ENCODE measurements around the gene HEG1. TPM values are rescaled to one million over a fixed set of nuclear protein-coding genes. Genes with fewer than 3 reads are reported as not detected.

HEG1 gene
- total RNA-seq, 1 experiment from 2014 or later = 21.6 TPM

DNA sequence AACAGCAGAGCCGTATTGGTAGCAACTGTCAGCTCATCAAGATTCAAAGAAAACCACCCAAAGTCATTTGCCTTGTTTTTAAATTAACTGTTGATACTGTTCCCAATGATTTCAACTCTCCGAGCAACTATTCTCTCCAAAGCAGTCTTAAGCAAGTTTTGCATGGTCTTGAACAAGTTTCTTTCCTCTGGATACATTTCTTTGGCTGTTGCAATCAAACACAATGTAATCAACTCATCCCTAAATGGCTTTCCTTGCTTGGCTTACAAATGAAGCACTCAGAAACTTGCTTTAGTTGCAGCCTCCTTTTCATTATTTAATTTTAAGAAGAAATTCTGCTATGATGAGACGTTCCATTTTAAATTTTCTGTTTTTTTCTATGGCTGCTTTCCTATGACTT lies 105.8 kb downstream of the HEG1 start:
- H3K27ac ChIP-seq = no peak overlapping the region
- no peak for DNase-seq (ENCODE audit: low read depth in 1 of 2, low spot score in 2 of 2)
- no peaks in the 10 kb centered on the region for H3K4me1 ChIP-seq (replicated peaks)
- H3K36me3 ChIP-seq = no peaks in the 10 kb centered on the region
- H3K4me3 ChIP-seq = no peak overlapping the region
- H3K27me3 ChIP-seq (replicated peaks) = no peaks in the 10 kb centered on the region
- H3K9me3 ChIP-seq (replicated peaks) = no peaks in the 10 kb centered on the region

DNA sequence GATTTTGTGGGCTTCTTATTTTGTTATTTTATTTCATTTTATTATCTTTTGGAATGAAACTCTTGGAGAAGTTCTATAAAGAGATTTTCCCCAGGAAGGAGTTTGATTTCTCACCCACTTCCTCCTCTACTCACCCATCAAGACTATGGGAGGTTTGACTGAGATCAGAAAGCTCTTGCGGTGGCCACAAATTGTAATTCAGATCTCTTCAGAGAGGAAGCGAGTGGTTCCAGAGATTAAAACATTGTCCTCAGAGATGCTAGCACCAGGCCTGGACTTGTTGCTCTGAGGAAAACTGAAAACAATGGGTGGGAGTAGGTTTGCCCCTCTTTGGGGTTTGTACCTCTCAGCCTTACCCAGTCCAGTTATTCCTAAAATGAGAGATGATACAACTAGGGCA lies 113.2 kb downstream of the HEG1 start:
- Histone ChIP-seq H3K27ac (no peak overlapping the region), H3K4me3 (no peak overlapping the region), H3K9me3 (replicated peaks) (no peaks in the 10 kb centered on the region), H3K36me3 (no peaks in the 10 kb centered on the region), H3K4me1 (replicated peaks) (no peaks in the 10 kb centered on the region), H3K27me3 (replicated peaks) (no peaks in the 10 kb centered on the region)
- no peak for DNase-seq (ENCODE audit: low read depth in 1 of 2, low spot score in 2 of 2)

DNA sequence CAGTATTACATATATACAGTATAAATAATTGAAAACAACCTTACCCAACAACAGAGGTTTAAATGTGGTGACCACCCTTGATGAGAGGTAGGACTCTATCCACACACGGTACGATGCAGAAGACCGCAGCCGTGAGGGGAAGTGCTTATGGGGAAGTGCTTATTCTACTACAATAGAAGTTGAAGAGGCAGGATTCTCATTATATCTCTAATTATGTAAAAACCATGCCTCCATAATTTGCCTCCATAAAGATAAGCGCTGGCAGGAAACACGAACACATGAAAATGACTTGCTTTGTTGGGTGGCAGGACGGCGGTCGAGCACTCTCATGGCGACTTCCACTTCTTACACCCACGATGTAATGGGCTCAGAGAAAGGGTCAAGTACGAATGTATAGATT lies 114.0 kb downstream of the HEG1 start:
- Histone ChIP-seq H3K9me3 (replicated peaks) (no peaks in the 10 kb centered on the region), H3K4me1 (replicated peaks) (no peaks in the 10 kb centered on the region), H3K36me3 (no peaks in the 10 kb centered on the region), H3K27me3 (replicated peaks) (no peaks in the 10 kb centered on the region), H3K4me3 (no peak overlapping the region), H3K27ac (no peak overlapping the region)
- no peak for DNase-seq (ENCODE audit: low read depth in 1 of 2, low spot score in 2 of 2)

DNA sequence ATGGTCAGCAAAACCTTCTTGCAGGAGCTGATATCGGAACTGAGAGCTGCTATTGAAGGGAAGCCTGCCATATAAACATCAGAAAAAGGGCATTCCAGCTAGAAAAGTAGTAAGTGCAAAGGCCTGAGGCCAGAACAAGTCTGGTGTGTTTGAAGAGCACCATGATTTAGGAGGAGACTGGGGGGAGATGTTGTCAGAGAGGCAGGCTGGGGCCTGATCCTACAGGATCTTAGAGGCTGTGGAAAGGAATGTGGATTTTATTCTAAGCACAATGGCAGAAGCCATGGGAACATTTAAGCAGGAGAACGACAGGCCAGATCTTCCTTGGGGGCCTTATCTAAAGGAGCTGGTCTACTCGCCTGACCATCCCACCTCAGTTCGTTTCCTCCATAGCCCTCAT lies 116.1 kb downstream of the HEG1 start:
- Histone ChIP-seq H3K36me3 (no peaks in the 10 kb centered on the region), H3K4me3 (no peak overlapping the region), H3K9me3 (replicated peaks) (no peaks in the 10 kb centered on the region), H3K27me3 (replicated peaks) (no peaks in the 10 kb centered on the region), H3K4me1 (replicated peaks) (no peaks in the 10 kb centered on the region), H3K27ac (no peak overlapping the region)
- no peak for DNase-seq (ENCODE audit: low read depth in 1 of 2, low spot score in 2 of 2)

DNA sequence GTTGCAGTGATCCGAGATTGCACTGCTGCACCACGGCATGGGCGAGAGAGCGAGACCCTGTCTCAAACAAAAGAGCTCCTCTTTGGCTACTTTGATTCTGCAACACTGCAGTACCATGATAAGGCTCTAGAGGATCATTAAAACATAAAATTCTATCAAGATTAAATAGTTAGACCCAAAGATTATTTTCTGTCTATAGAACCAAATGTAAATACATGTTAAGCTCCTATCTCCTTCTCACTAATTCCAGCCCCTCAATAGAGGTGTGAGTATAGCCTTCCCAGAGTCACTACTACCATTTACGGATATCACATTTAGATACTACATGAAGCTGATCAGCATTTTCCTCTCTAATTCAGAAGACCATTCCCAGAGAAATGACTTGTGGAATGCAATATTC lies 116.9 kb downstream of the HEG1 start:
- H3K4me3 ChIP-seq = no peak overlapping the region
- H3K36me3 ChIP-seq = no peaks in the 10 kb centered on the region
- no peaks in the 10 kb centered on the region for H3K9me3 ChIP-seq (replicated peaks)
- no peaks in the 10 kb centered on the region for H3K4me1 ChIP-seq (replicated peaks)
- DNase-seq (ENCODE audit: low read depth in 1 of 2, low spot score in 2 of 2) = no peak
- no peaks in the 10 kb centered on the region for H3K27me3 ChIP-seq (replicated peaks)
- no peak overlapping the region for H3K27ac ChIP-seq

DNA sequence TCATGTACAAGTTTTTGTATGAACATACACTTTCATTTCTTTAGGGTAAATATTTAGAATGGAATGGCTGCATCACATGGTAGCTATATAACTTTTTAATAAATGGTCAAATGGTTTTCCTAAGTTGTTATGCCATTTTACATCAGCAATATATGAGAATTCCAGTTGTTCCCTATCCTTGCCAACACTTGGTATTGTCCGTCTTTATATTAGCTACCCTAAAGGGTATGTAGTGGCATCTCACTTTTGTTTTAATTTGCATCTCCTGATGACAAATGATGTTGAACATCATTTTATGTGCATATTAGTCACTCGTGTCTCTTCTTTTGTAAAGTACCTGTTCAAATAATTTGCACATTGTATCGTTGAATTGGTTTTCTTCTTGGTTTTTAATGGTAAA lies 118.7 kb downstream of the HEG1 start:
- Histone ChIP-seq H3K4me3 (no peak overlapping the region), H3K27me3 (replicated peaks) (no peaks in the 10 kb centered on the region), H3K36me3 (no peaks in the 10 kb centered on the region), H3K4me1 (replicated peaks) (no peaks in the 10 kb centered on the region), H3K9me3 (replicated peaks) (no peaks in the 10 kb centered on the region), H3K27ac (no peak overlapping the region)
- DNase-seq (ENCODE audit: low read depth in 1 of 2, low spot score in 2 of 2) = no peak

DNA sequence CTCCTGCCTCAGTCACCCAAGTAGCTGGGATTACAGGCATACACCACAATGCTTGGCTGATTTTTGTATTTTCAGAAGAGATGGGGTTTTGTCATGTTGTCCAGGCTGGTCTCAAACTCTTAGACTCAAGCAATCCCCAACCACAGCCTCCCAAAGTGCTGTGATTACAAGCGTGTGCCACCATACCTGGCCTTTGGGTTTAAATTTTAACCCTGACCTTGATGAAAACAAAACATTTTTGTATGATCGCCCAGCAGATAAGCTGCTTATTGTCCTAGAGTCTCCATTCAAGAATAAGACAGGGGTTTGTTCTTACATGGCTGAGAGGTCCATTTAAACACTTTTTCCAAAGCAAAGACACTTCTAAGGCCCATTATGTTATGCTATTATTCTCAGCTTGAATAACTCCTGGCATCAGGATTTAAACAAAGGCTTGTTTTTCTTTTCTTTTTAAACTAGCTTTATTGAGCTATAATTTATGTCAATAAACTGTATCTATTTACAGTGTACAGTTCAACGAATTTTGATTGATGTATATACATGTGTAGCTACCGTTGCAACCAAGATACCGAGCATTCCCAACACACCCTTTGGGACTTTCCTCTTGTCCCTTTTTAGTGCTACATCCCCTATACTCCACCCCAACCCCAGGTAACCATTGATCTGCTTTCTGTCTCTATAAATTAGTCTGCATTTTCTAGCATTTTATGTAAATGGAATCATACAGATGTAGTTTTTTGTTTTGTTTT lies 119.8 kb downstream of the HEG1 start:
- Histone ChIP-seq H3K27me3 (replicated peaks) (no peaks in the 10 kb centered on the region), H3K36me3 (no peaks in the 10 kb centered on the region)

DNA sequence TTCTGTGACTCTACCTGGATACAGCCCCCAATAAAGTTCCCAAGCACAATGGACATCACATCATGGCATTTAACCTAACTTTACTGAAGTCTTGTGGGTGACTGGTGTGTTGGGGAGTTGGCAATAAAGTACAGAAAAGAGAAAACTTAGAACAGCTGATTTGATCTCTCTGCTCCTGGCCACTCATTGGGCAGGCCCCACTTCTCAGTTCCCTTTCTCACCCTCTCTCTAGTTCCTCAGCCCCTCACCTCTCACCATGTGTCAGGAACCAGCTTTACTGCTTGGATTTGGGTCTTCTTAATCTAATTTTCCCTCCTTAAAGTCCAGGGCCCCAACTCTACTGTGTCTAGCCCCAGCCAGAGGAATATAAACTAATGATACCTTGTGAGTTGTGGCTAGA lies 120.5 kb downstream of the HEG1 start:
- Histone ChIP-seq H3K4me3 (no peak overlapping the region), H3K36me3 (no peaks in the 10 kb centered on the region), H3K27me3 (replicated peaks) (no peaks in the 10 kb centered on the region), H3K9me3 (replicated peaks) (no peaks in the 10 kb centered on the region), H3K27ac (no peak overlapping the region), H3K4me1 (replicated peaks) (no peaks in the 10 kb centered on the region)
- no peak for DNase-seq (ENCODE audit: low read depth in 1 of 2, low spot score in 2 of 2)

More for the DNA sequence above, 119.8 kb downstream of the HEG1 start:
- DNase-seq (ENCODE audit: low read depth in 1 of 2, low spot score in 2 of 2) = no peak
- Histone ChIP-seq H3K9me3 (replicated peaks) (no peaks in the 10 kb centered on the region), H3K4me1 (replicated peaks) (no peaks in the 10 kb centered on the region), H3K27ac (no peak overlapping the region), H3K4me3 (no peak overlapping the region)

DNA sequence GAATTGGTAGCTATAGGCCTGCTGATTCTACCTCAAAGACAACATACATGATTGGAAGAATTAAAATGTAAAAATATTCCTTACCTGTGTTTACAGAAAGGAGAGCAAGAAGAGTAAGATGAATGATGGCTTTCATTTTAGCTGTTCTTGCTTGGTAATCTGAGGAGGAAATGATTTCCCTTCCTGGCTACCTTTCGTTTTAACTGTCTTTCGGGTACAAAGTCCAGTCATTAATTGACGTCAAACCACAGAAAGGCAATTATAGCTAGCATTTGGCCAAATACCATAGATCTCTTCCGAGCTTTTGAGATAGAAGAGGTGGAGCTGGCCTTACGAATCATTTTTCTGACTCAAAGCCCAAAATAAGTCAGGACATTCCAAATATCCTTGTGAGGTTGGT lies 121.2 kb downstream of the HEG1 start, which contains the start of gene MUC13:
Gene MUC13 (minus strand): TSS at position 175 of the 400 bp plus-strand sequence. CDS start 39 bp downstream, at position 136.
- H3K4me1 ChIP-seq (replicated peaks) = no peaks in the 10 kb centered on the region
- no peak within 1 kb of the TSS for H3K4me3 ChIP-seq
- H3K27me3 ChIP-seq (replicated peaks) = no peaks in the 10 kb centered on the region
- no peaks in the 10 kb centered on the region for H3K9me3 ChIP-seq (replicated peaks)
- DNase-seq (ENCODE audit: low read depth in 1 of 2, low spot score in 2 of 2) = no peak
- H3K36me3 ChIP-seq = no peaks in the 10 kb centered on the region
- no peak within 1 kb of the TSS for H3K27ac ChIP-seq

DNA sequence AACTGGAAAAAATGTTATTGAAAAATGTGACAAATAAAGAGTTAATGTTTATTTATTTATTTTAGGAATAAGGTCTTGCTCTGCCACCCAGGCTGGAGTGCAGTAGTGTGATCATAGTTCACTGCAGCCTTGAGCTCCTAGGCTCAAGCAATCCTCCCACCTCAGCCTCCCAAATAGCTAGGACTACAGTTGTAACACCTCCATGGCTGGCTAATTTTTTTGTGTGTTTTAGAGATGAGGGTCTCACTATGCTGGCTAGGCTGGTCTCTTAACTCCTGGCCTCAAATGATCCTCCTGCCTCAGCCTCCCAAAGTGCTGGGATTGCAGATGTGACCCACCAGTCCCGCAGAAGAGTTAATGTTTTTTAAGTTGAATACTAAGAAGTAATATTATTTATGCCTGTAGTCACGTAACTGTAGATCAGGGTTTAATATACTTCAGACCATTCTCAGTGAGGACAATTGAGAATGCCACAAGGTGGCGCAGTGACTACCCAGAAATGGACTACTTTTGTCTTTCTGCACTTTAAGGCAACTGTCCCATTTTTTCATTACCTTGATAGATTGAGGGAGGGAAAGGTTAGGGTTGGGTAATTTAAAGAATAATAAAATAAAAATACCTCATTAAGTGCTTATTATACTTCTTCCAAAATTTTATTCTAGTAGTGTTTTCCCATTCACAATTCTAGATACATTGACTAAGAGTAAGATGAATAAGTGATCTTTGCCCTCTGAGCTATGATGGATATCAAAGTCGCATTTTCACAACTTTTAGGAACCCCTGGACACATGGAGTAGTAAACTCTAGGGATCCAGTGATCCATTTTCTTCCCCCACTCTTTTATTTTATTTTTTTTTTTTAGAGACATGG lies 127.2 kb downstream of the HEG1 start:
- DNase-seq (ENCODE audit: low read depth in 1 of 2, low spot score in 2 of 2) = peak; percentile 44 to 50
- Histone ChIP-seq H3K36me3 (no peaks in the 10 kb centered on the region), H3K27ac (no peak overlapping the region), H3K9me3 (replicated peaks) (no peaks in the 10 kb centered on the region), H3K4me1 (replicated peaks) (0 out of 2 replicates have a peak, but pooled peaks cover 3% of the 10 kb centered on the region), H3K4me3 (no peak overlapping the region), H3K27me3 (replicated peaks) (no peaks in the 10 kb centered on the region)

DNA sequence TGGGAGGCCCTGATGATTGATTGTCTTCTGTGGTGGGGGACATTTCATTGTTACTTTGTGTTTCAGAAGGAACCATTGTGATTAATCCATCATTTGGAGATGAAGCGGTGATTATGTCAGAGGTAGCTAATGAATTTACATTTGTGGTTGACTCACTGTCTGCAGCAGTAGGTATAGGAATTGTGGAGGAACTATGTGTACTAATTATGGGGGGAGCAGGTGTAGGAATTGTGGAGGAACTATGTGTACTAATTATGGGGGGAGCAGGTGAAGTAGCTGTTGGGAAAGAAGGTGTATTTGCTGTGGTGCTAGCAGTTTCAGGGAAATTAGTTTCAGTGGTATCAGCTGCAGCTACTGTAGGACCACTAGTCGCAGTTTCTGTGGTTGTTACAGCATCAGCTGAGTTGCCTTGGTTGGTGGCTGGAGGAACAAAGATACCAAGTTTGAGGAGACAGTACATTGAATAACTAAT lies 128.2 kb downstream of the HEG1 start:
- H3K9me3 ChIP-seq (replicated peaks) = no peaks in the 10 kb centered on the region
- H3K27ac ChIP-seq = no peak overlapping the region
- no peak for DNase-seq (ENCODE audit: low read depth in 1 of 2, low spot score in 2 of 2)
- H3K4me3 ChIP-seq = no peak overlapping the region
- H3K4me1 ChIP-seq (replicated peaks) = 0 out of 2 replicates have a peak, but pooled peaks cover 3% of the 10 kb centered on the region
- H3K27me3 ChIP-seq (replicated peaks) = no peaks in the 10 kb centered on the region
- no peaks in the 10 kb centered on the region for H3K36me3 ChIP-seq

DNA sequence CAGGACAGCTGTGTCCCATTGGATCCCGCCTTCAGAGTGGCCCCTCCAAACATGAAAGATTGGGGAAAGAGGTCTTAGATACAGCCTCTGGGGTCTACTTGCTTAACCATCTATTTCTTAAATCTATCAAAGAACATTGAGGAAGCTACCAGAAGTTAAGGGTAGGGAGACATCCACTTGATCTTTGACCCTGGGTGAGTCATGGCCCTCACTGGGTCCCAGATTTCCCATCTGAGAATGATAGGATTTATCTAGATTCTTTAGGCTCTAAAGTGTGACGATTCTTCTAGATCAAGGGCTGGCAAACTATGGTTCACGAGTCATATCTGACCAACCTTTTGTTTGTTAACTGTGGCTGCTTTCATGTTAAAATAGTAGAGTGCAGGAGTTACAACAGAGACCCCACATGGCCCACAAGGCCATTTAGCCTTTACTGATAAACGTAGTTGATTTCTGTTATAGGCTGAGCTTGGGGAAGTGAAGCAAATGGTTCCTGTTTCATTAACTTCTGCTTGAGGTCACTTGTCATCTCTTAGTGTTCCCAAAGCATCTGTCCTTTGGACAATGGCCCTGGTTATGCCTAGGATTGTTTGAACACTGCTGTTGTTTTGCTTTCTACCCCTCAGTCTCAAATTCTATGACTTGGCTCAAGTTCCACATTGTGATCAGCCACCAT lies 129.2 kb downstream of the HEG1 start:
- Histone ChIP-seq H3K4me1 (replicated peaks) (0 out of 2 replicates have a peak, but pooled peaks cover 3% of the 10 kb centered on the region), H3K36me3 (no peaks in the 10 kb centered on the region), H3K4me3 (no peak overlapping the region), H3K9me3 (replicated peaks) (no peaks in the 10 kb centered on the region), H3K27me3 (replicated peaks) (no peaks in the 10 kb centered on the region), H3K27ac (no peak overlapping the region)
- DNase-seq (ENCODE audit: low read depth in 1 of 2, low spot score in 2 of 2) = no peak

DNA sequence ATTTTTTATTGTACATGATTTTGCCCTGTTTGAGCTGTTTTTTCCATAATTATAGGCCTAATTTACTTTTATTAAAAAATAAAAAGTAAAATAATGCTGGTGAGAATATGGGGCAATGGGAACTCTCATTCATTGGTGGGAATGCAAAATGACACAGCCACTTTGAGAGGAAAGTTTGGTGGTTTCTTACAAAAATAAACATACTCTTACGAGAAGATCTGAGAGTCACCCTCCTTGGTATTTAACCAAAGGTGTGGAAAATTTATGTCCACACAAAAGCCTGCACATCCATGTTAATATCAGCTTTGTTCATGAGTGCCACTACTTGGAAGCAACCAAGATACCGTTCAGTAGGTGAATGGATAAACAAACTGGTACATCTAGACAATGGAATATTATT lies 131.1 kb downstream of the HEG1 start:
- DNase-seq (ENCODE audit: low read depth in 1 of 2, low spot score in 2 of 2) = no peak
- Histone ChIP-seq H3K9me3 (replicated peaks) (no peaks in the 10 kb centered on the region), H3K4me1 (replicated peaks) (peaks cover 6% of the 10 kb centered on the region), H3K27ac (no peak overlapping the region), H3K4me3 (no peak overlapping the region), H3K36me3 (no peaks in the 10 kb centered on the region), H3K27me3 (replicated peaks) (no peaks in the 10 kb centered on the region)

DNA sequence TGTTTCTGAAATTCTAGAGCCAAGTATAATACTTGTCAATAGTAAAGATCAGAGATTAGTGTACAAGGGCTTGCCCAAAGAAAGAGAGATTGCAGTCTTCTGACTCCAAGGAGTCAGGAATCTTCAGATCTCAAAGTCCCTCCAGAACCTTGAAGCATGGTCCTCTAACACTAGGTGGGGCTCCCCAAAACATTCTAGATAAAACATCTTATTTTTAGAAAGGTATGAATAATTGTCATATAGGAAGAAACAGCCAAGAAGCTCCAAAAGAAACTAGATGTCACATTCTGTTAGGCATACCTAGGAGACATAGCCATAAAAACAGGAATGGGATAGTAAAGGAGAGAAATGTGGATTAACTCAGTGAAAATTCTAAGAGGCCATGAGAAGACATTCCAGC lies 132.0 kb downstream of the HEG1 start:
- Histone ChIP-seq H3K36me3 (no peaks in the 10 kb centered on the region), H3K9me3 (replicated peaks) (no peaks in the 10 kb centered on the region), H3K27ac (no peak overlapping the region), H3K27me3 (replicated peaks) (no peaks in the 10 kb centered on the region), H3K4me1 (replicated peaks) (peaks cover 9% of the 10 kb centered on the region), H3K4me3 (no peak overlapping the region)
- no peak for DNase-seq (ENCODE audit: low read depth in 1 of 2, low spot score in 2 of 2)

Data from SJSA1 (cell line).